Endothelial cell of hepatic sinusoid (primary cell): Measurements from ENCODE around the gene AKR1C4.
"Not testable (repeated sequence)": the region's sequence is repeated elsewhere in the genome, so short reads cannot be mapped to it uniquely, and the experiment has no call there.

Source experiments
- in situ Hi-C: cut with HindIII; loops from 2 replicates; pipeline ENCODE4 v1.10.0; 2017; ENCODE audit warnings: low sequenced_read_pairs

The AKR1C4 gene

GRCh38 chr10:5196702-5197113 is at the start of gene AKR1C4:
Gene AKR1C4, plus strand, starts transcription at chr10:5196837. Its CDS starts 31 bp downstream, at chr10:5196868.
- in situ Hi-C loops = no loop called here

- in situ Hi-C loops = loop anchor here (5.0 kb wide), 1 partner anchor 60 kb away; no protein-coding TSS in a partner anchor
Measured at GRCh38 chr10:5146920-5147254, 49.8 kb upstream of the AKR1C4 start.

- in situ Hi-C loops = loop anchor here (5.0 kb wide), 1 partner anchor 60 kb away; no protein-coding TSS in a partner anchor
Measured at GRCh38 chr10:5147255-5147980, 49.2 kb upstream of the AKR1C4 start.

GRCh38 chr10:5147981-5148677 is 48.5 kb upstream of the AKR1C4 start:
- in situ Hi-C loops = loop anchor here (5.0 kb wide), 1 partner anchor 59 kb away; no protein-coding TSS in a partner anchor

GRCh38 chr10:5148678-5149032 is 48.0 kb upstream of the AKR1C4 start:
- in situ Hi-C loops = loop anchor here (5.0 kb wide), 1 partner anchor 59 kb away; no protein-coding TSS in a partner anchor

GRCh38 chr10:5151076-5151475 is 45.6 kb upstream of the AKR1C4 start:
- in situ Hi-C loops = no loop called here

- in situ Hi-C loops = no loop called here
Measured at GRCh38 chr10:5155951-5156350, 40.7 kb upstream of the AKR1C4 start.

GRCh38 chr10:5157501-5157900 is 39.1 kb upstream of the AKR1C4 start:
- in situ Hi-C loops = no loop called here

- in situ Hi-C loops = no loop called here
Measured at GRCh38 chr10:5159126-5159525, 37.5 kb upstream of the AKR1C4 start.

- in situ Hi-C loops = no loop called here
Measured at GRCh38 chr10:5163487-5163886, 33.1 kb upstream of the AKR1C4 start.

GRCh38 chr10:5165738-5166137 is 30.9 kb upstream of the AKR1C4 start:
- in situ Hi-C loops = no loop called here

GRCh38 chr10:5168897-5169420 is 27.7 kb upstream of the AKR1C4 start:
- in situ Hi-C loops = no loop called here

GRCh38 chr10:5175581-5175980 is 21.1 kb upstream of the AKR1C4 start:
- in situ Hi-C loops = not testable (repeated sequence)

GRCh38 chr10:5180503-5180902 is 16.1 kb upstream of the AKR1C4 start:
- in situ Hi-C loops = not testable (repeated sequence)

GRCh38 chr10:5183923-5184322 is 12.7 kb upstream of the AKR1C4 start:
- in situ Hi-C loops = no loop called here

GRCh38 chr10:5184987-5185775 is 11.5 kb upstream of the AKR1C4 start, which contains the start of gene AKR1C8:
Gene AKR1C8, minus strand, starts transcription at chr10:5185150. Its CDS starts 46 bp downstream, at chr10:5185104.
- in situ Hi-C loops = no loop called here

GRCh38 chr10:5187867-5188266 is 8.8 kb upstream of the AKR1C4 start:
- in situ Hi-C loops = no loop called here

GRCh38 chr10:5188358-5188757 is 8.3 kb upstream of the AKR1C4 start:
- in situ Hi-C loops = no loop called here

- in situ Hi-C loops = no loop called here
Measured at GRCh38 chr10:5194431-5194830, 2.2 kb upstream of the AKR1C4 start.

GRCh38 chr10:5195727-5196374 is 786 bp upstream of the AKR1C4 start:
- in situ Hi-C loops = no loop called here

- in situ Hi-C loops = no loop called here
Measured at GRCh38 chr10:5198386-5198785, 1.7 kb downstream of the AKR1C4 start.
